ENCODE results near the gene ZBTB7B.

DNA sequence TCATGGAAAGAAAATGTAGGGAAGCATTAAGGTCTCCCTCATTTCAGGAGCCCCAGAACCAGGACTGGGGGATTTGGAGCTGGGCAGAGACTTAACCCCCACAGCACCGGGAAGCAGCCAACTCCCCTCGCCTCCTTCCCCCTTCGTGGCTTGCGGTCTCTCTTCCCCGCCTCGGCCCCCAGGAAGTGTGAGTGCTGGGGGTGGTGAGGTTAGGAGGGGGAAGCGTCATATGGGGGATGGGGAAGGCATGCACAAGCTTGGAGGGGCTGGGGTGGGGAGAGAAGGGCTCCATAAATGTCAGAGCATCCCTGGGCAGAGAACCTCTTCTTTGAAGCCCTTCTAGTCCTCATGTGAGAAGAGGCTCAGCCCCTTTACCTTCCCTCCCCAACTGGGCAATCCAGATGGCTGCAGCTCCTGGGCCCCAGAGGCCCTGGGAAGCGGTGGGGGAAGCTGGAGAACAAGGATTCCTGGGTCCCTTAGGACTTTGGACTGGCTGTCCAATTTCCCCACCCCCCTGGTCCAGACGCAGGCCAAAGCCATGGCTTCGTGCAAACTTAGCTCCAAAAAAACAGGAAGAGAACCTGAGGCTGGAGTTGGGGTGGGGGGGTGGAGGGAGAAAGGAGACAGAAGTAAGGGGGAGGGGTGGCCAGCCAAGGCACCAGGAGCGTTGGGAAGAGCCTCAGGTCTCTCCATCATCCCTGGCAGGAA lies 7.8 kb downstream of the ZBTB7B start:
- TF ChIP-seq ZNF146 (tag by site-specific recombination; IDR thresholded peaks at IDR 0.05) (no peak), SALL2 (tag by site-specific recombination; IDR thresholded peaks at IDR 0.05; ENCODE audit: borderline replicate concordance) (no peak), ZFP3 (tag by site-specific recombination; IDR thresholded peaks at IDR 0.05; ENCODE audit: low read depth) (no peak), ZBTB21 (tag by site-specific recombination; IDR thresholded peaks at IDR 0.05) (no peak), ZNF335 (tag by site-specific recombination; conservative IDR thresholded peaks at IDR 0.05) (no peak), MYNN (tag by site-specific recombination; IDR thresholded peaks at IDR 0.05; ENCODE audit: borderline replicate concordance) (no peak)
- TF ChIP-seq, protein P1, sequence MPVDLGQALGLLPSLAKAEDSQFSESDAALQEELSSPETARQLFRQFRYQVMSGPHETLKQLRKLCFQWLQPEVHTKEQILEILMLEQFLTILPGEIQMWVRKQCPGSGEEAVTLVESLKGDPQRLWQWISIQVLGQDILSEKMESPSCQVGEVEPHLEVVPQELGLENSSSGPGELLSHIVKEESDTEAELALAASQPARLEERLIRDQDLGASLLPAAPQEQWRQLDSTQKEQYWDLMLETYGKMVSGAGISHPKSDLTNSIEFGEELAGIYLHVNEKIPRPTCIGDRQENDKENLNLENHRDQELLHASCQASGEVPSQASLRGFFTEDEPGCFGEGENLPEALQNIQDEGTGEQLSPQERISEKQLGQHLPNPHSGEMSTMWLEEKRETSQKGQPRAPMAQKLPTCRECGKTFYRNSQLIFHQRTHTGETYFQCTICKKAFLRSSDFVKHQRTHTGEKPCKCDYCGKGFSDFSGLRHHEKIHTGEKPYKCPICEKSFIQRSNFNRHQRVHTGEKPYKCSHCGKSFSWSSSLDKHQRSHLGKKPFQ (tag by site-specific recombination; IDR thresholded peaks at IDR 0.05): no peak
- TF ChIP-seq, protein P2, sequence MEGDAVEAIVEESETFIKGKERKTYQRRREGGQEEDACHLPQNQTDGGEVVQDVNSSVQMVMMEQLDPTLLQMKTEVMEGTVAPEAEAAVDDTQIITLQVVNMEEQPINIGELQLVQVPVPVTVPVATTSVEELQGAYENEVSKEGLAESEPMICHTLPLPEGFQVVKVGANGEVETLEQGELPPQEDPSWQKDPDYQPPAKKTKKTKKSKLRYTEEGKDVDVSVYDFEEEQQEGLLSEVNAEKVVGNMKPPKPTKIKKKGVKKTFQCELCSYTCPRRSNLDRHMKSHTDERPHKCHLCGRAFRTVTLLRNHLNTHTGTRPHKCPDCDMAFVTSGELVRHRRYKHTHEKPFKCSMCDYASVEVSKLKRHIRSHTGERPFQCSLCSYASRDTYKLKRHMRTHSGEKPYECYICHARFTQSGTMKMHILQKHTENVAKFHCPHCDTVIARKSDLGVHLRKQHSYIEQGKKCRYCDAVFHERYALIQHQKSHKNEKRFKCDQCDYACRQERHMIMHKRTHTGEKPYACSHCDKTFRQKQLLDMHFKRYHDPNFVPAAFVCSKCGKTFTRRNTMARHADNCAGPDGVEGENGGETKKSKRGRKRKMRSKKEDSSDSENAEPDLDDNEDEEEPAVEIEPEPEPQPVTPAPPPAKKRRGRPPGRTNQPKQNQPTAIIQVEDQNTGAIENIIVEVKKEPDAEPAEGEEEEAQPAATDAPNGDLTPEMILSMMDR (tag by site-specific recombination; IDR thresholded peaks at IDR 0.05): no peak
- TF ChIP-seq, protein P3, sequence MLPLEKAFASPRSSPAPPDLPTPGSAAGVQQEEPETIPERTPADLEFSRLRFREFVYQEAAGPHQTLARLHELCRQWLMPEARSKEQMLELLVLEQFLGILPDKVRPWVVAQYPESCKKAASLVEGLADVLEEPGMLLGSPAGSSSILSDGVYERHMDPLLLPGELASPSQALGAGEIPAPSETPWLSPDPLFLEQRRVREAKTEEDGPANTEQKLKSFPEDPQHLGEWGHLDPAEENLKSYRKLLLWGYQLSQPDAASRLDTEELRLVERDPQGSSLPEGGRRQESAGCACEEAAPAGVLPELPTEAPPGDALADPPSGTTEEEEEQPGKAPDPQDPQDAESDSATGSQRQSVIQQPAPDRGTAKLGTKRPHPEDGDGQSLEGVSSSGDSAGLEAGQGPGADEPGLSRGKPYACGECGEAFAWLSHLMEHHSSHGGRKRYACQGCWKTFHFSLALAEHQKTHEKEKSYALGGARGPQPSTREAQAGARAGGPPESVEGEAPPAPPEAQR (tag by site-specific recombination; IDR thresholded peaks at IDR 0.05): no peak
- TF ChIP-seq, protein P4, sequence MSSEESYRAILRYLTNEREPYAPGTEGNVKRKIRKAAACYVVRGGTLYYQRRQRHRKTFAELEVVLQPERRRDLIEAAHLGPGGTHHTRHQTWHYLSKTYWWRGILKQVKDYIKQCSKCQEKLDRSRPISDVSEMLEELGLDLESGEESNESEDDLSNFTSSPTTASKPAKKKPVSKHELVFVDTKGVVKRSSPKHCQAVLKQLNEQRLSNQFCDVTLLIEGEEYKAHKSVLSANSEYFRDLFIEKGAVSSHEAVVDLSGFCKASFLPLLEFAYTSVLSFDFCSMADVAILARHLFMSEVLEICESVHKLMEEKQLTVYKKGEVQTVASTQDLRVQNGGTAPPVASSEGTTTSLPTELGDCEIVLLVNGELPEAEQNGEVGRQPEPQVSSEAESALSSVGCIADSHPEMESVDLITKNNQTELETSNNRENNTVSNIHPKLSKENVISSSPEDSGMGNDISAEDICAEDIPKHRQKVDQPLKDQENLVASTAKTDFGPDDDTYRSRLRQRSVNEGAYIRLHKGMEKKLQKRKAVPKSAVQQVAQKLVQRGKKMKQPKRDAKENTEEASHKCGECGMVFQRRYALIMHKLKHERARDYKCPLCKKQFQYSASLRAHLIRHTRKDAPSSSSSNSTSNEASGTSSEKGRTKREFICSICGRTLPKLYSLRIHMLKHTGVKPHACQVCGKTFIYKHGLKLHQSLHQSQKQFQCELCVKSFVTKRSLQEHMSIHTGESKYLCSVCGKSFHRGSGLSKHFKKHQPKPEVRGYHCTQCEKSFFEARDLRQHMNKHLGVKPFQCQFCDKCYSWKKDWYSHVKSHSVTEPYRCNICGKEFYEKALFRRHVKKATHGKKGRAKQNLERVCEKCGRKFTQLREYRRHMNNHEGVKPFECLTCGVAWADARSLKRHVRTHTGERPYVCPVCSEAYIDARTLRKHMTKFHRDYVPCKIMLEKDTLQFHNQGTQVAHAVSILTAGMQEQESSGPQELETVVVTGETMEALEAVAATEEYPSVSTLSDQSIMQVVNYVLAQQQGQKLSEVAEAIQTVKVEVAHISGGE (tag by site-specific recombination; conservative IDR thresholded peaks at IDR 0.05; ENCODE audit: low read depth): no peak
- TF ChIP-seq, protein P5, sequence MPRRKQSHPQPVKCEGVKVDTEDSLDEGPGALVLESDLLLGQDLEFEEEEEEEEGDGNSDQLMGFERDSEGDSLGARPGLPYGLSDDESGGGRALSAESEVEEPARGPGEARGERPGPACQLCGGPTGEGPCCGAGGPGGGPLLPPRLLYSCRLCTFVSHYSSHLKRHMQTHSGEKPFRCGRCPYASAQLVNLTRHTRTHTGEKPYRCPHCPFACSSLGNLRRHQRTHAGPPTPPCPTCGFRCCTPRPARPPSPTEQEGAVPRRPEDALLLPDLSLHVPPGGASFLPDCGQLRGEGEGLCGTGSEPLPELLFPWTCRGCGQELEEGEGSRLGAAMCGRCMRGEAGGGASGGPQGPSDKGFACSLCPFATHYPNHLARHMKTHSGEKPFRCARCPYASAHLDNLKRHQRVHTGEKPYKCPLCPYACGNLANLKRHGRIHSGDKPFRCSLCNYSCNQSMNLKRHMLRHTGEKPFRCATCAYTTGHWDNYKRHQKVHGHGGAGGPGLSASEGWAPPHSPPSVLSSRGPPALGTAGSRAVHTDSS (tag by site-specific recombination; IDR thresholded peaks at IDR 0.05): no peak

All from HEK293 (cell line).